ENCODE data around the gene GRHL3. TPM values are rescaled to one million over a fixed set of nuclear protein-coding genes. Genes with fewer than 3 reads are reported as not detected.
"Not testable (repeated sequence)": the region's sequence is repeated elsewhere in the genome, so short reads cannot be mapped to it uniquely, and the experiment has no call there.

GRHL3 gene
- total and polyA plus RNA-seq, 10 of the 15 experiments (the other 5 are each of a cell fraction or from before 2014, with no cell fraction given), result 0.07 to 0.87 (median 0.34) TPM

DNA sequence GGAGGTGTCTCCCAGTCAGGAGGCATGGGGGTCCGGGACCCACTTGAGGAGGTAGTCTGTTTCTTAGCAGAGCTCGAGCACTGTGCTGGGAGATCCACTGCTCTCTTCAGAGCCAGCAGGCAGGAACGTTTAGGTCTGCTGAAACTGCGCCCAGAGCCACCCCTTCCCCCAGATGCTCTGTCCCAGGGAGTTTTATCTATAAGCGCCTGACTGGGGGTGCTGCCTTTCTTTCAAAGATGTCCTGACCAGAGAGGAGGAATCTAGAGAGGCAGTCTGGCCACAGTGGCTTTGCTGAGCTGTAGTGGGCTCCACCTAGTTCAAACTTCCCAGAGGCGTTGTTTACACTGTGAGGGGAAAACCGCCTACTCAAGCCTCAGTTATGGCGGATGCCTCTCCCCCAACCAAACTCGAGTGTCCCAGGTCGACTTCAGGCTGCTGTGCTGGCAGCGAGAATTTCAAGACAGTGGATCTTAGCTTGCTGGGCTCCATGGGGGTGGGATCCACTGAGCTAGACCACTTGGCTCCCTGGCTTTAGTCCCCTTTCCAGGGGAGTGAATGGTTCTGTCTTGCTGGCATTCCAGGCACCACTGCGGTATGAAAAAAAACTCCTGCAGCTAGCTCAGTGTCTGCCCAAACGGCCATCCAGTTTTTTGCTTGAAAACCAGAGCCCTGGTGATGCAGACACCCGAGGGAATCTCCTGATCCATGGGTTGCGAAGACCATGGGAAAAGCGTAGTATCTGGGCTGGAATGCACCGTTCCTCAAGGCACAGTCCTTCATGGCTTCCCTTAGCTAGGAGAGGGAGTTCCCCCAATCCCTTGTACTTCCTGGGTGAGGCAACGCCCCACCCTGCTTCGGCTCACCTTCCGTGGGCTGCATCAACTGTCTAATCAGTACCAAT lies 44.7 kb upstream of the GRHL3 start:
- H3K4me2 ChIP-seq (ENCODE audit: control insufficient read depth, insufficient read depth); ATAC-seq; H3K4me1 ChIP-seq (ENCODE audit: control insufficient read depth, insufficient read depth, low read length); H3K36me3 ChIP-seq (ENCODE audit: control insufficient read depth in 2 of 2, insufficient read depth in 2 of 2, low read length in 1 of 2); FAIRE-seq; H3K4me3 ChIP-seq; H4K20me1 ChIP-seq (ENCODE audit: control insufficient read depth, insufficient read depth); RAD21 ChIA-PET (ENCODE audit: unreplicated experiment); DNase-seq (ENCODE audit: low read depth, low spot score); BruUV-seq (replicated peaks); H3K27ac ChIP-seq (ENCODE audit: control insufficient read depth, insufficient read depth); H3K79me2 ChIP-seq (ENCODE audit: control insufficient read depth, insufficient read depth, low read length); H3K27me3 ChIP-seq (replicated peaks in 1 of 2; ENCODE audit: control insufficient read depth in 2 of 2, insufficient read depth in 2 of 2, low read length in 1 of 2); H3K9ac ChIP-seq (ENCODE audit: control insufficient read depth, insufficient read depth, low read length); intact Hi-C loops (cut with micrococcal nuclease; ENCODE audit: unreplicated experiment); SMC1A ChIA-PET (ENCODE audit: uncharacterized antibody, unreplicated experiment); H2AFZ ChIP-seq (ENCODE audit: control insufficient read depth, low read depth, low read length); in situ Hi-C loops (cut with MboI); H3K9me3 ChIP-seq (replicated peaks; ENCODE audit: control insufficient read depth, insufficient read depth, low read length): not testable (repeated sequence)
- WGBS (ENCODE audit: insufficient coverage, insufficient replicate concordance, low lambda C conversion rate, missing lambda C conversion rate), result 38% methylated on average over 20 of the region's 20 CpGs
- CTCF ChIA-PET, result interaction anchor here (0.6 kb wide), 1 partner anchor 17 kb away, joined by 3 read pairs; no protein-coding TSS in a partner anchor
- POLR2A ChIA-PET, result interaction anchor here (0.6 kb wide), 2 partner anchors 8 to 1347 kb away, joined by 3 to 5 read pairs; no protein-coding TSS in a partner anchor

GRCh38 chr1:24275104-24275410 lies 44.1 kb upstream of the GRHL3 start:
- in situ Hi-C loops (cut with MboI) (no loop called here), intact Hi-C loops (cut with micrococcal nuclease; ENCODE audit: unreplicated experiment) (no loop called here)
- H3K27me3 ChIP-seq (replicated peaks in 1 of 2; ENCODE audit: control insufficient read depth in 2 of 2, insufficient read depth in 2 of 2, low read length in 1 of 2), result no peaks in the 10 kb centered on the region; a peak in 2 of 4 replicates
- H3K4me1 ChIP-seq (ENCODE audit: control insufficient read depth, insufficient read depth, low read length), result 0 out of 2 replicates have a peak, but pooled peaks cover 4% of the 10 kb centered on the region
- H3K4me2 ChIP-seq (ENCODE audit: control insufficient read depth, insufficient read depth), result no peak overlapping the region
- POLR2A ChIA-PET, result no interaction called here
- RAD21 ChIA-PET (ENCODE audit: unreplicated experiment), result no interaction called here
- no peaks in the 10 kb centered on the region; the same call in 2 of the 3 replicates for H3K9me3 ChIP-seq (replicated peaks; ENCODE audit: control insufficient read depth, insufficient read depth, low read length)
- no peaks in the 10 kb centered on the region for H3K36me3 ChIP-seq (ENCODE audit: control insufficient read depth in 2 of 2, insufficient read depth in 2 of 2, low read length in 1 of 2)
- no peaks in the 10 kb centered on the region for H4K20me1 ChIP-seq (ENCODE audit: control insufficient read depth, insufficient read depth)
- H3K27ac ChIP-seq (ENCODE audit: control insufficient read depth, insufficient read depth), result no peak overlapping the region
- no peak overlapping the region for H3K4me3 ChIP-seq
- SMC1A ChIA-PET (ENCODE audit: uncharacterized antibody, unreplicated experiment), result no interaction called here
- no peak for FAIRE-seq
- H3K79me2 ChIP-seq (ENCODE audit: control insufficient read depth, insufficient read depth, low read length), result no peaks in the 10 kb centered on the region
- no peak overlapping the region for H2AFZ ChIP-seq (ENCODE audit: control insufficient read depth, low read depth, low read length)
- 94% methylated on average over 2 of the region's 2 CpGs for whole genome bisulfite sequencing (ENCODE audit: insufficient coverage, insufficient replicate concordance, low lambda C conversion rate, missing lambda C conversion rate)
- no peak overlapping the region for H3K9ac ChIP-seq (ENCODE audit: control insufficient read depth, insufficient read depth, low read length)
- no peak for ATAC-seq
- CTCF ChIA-PET, result no interaction called here
- no peak for DNase-seq (ENCODE audit: low read depth, low spot score)
- no TSS peak for BruUV-seq (replicated peaks)
- no peak for TF ChIP-seq RCOR1 (conservative IDR thresholded peaks at IDR 0.05; ENCODE audit: low read depth, low read length)
- TF ChIP-seq HDGF (IDR thresholded peaks at IDR 0.05), result no peak
- TF ChIP-seq CEBPB (IDR thresholded peaks at IDR 0.05; ENCODE audit: borderline replicate concordance in 1 of 2, low read depth in 2 of 2, low read length in 2 of 2), result no peak
- no peak for TF ChIP-seq SUPT20H (IDR thresholded peaks at IDR 0.05; ENCODE audit: borderline replicate concordance, control insufficient read depth, low read depth, low read length)
- TF ChIP-seq CUX1 (IDR thresholded peaks at IDR 0.05; ENCODE audit: insufficient replicate concordance, low read depth, low read length), result no peak
- TF ChIP-seq NFYB (IDR thresholded peaks at IDR 0.05; ENCODE audit: insufficient read depth, low read depth, low read length), result no peak
- no peak for TF ChIP-seq BCL3 (IDR thresholded peaks at IDR 0.05; ENCODE audit: borderline replicate concordance, insufficient read depth, low read depth, low read length, poor library complexity, severe bottlenecking)
